Uterus (tissue), 4 donors: ENCODE results near the gene DNAJC6. TPM values are rescaled to one million over a fixed set of nuclear protein-coding genes. Genes with fewer than 3 reads are reported as not detected.

Source experiments
- DNase-seq, 2 donors: peaks; one replicate each; pipeline ENCODE4 v3.0.0-alpha.2; 2019 to 2020
- H3K27ac ChIP-seq, 2 donors: fragments of 200-600 bp; sonication (generic); 1 replicate in 1 of 2; 2 replicates in 1 of 2; pipeline ENCODE4 v1.5.1; 2016 to 2018
- H3K27me3 ChIP-seq, 2 donors: fragments of 200-600 bp; sonication (generic); one replicate each; pipeline ENCODE4 v1.5.1; 2018 to 2019; ENCODE audit warnings: control low read depth in 1 of 2
- H3K36me3 ChIP-seq, 2 donors: fragments of 200-600 bp; sonication (generic); one replicate each; pipeline ENCODE4 v1.5.1; 2019; ENCODE audit warnings: control low read depth in 1 of 2
- H3K4me1 ChIP-seq, 2 donors: fragments of 200-600 bp; sonication (generic); one replicate each; pipeline ENCODE4 v1.5.1; 2018 to 2019; ENCODE audit warnings: control low read depth in 1 of 2
- H3K4me3 ChIP-seq, 2 donors: fragments of 200-600 bp; sonication (generic); 1 replicate in 1 of 2; 2 replicates in 1 of 2; pipeline ENCODE4 v1.5.1; 2018 to 2019; ENCODE audit warnings: mild to moderate bottlenecking in 1 of 2
- H3K9me3 ChIP-seq, 2 donors: fragments of 200-600 bp; sonication (generic); one replicate each; pipeline ENCODE4 v1.5.1; 2019; ENCODE audit warnings: control low read depth in 1 of 2
- CTCF ChIP-seq, 4 experiments: fragments of 200-600 bp in 2 of 4; fragments of 450-650 bp in 2 of 4; sonication (generic) in 2 of 4; IDR thresholded peaks; one replicate each; pipeline ENCODE4 v1.5.1; 2016 to 2019; ENCODE audit warnings: antibody characterized with exemption in 4 of 4, mild to moderate bottlenecking in 2 of 4, moderate library complexity in 1 of 4
- POLR2A ChIP-seq, 2 donors: fragments of 450-650 bp; IDR thresholded peaks; one replicate each; pipeline ENCODE4 v1.6.1; 2016; ENCODE audit warnings: antibody characterized with exemption in 2 of 2, mild to moderate bottlenecking in 1 of 2, moderate library complexity in 1 of 2
- intact Hi-C: fragments of 100-400 bp; cut with DNase I; formaldehyde crosslinking; loops from one replicate; pipeline ENCODE4 v1.15.1; 2023; ENCODE audit warnings: low total_unique reads
- total RNA-seq, 4 donors: library from RNA; depleted of rRNA in 3 of 4; stranded (reverse); fragments of >200 nt in 3 of 4; gene quantifications; one replicate each; pipeline versions ENCODE4 v1.1.0 to v1.2.4, GENCODE V29; 2014 to 2023
- donor health status: DM: yes; HTN: yes; CAD: no.

DNAJC6 gene
- total RNA-seq, 4 donors from 2014 or later: 3.1 to 11.3 (median 4.2) TPM

- intact Hi-C loops: no loop called here
- no peak for DNase-seq
- TF ChIP-seq CTCF (IDR thresholded peaks at IDR 0.05) (no peak), POLR2A (IDR thresholded peaks at IDR 0.05) (no peak)
These were observed 53.2 kb downstream of the DNAJC6 start for GRCh38 chr1:65362545-65362944.

GRCh38 chr1:65363484-65363883 lies 54.1 kb downstream of the DNAJC6 start:
- no peak for DNase-seq
- H3K9me3 ChIP-seq: no peaks in the 10 kb centered on the region
- TF ChIP-seq CTCF (IDR thresholded peaks at IDR 0.05): no peak
- no peak for TF ChIP-seq POLR2A (IDR thresholded peaks at IDR 0.05)
- intact Hi-C loops: no loop called here
- no peaks in the 10 kb centered on the region for H3K4me1 ChIP-seq
- H3K27me3 ChIP-seq: no peaks in the 10 kb centered on the region
- no peaks in the 10 kb centered on the region for H3K36me3 ChIP-seq
- no peak overlapping the region for H3K4me3 ChIP-seq
- H3K27ac ChIP-seq: no peak overlapping the region

More at GRCh38 chr1:65362545-65362944, 53.2 kb downstream of the DNAJC6 start:
- no peaks in the 10 kb centered on the region for H3K36me3 ChIP-seq
- no peaks in the 10 kb centered on the region for H3K4me1 ChIP-seq
- no peaks in the 10 kb centered on the region for H3K9me3 ChIP-seq
- no peak overlapping the region for H3K27ac ChIP-seq
- H3K27me3 ChIP-seq: no peaks in the 10 kb centered on the region
- no peak overlapping the region for H3K4me3 ChIP-seq

GRCh38 chr1:65368403-65368802 lies 59.1 kb downstream of the DNAJC6 start:
- no peak for DNase-seq
- H3K4me3 ChIP-seq: no peak overlapping the region
- no peak overlapping the region for H3K27ac ChIP-seq
- no peaks in the 10 kb centered on the region for H3K9me3 ChIP-seq
- no peaks in the 10 kb centered on the region for H3K36me3 ChIP-seq
- H3K27me3 ChIP-seq: no peaks in the 10 kb centered on the region
- intact Hi-C loops: no loop called here
- H3K4me1 ChIP-seq: no peaks in the 10 kb centered on the region
- TF ChIP-seq POLR2A (IDR thresholded peaks at IDR 0.05): no peak
- TF ChIP-seq CTCF (IDR thresholded peaks at IDR 0.05): no peak

GRCh38 chr1:65371544-65371943 lies 62.2 kb downstream of the DNAJC6 start:
- no peak for DNase-seq
- no peaks in the 10 kb centered on the region for H3K4me1 ChIP-seq
- no peak overlapping the region for H3K4me3 ChIP-seq
- H3K36me3 ChIP-seq: no peaks in the 10 kb centered on the region
- no peaks in the 10 kb centered on the region for H3K27me3 ChIP-seq
- no peaks in the 10 kb centered on the region for H3K9me3 ChIP-seq
- TF ChIP-seq CTCF (IDR thresholded peaks at IDR 0.05) (no peak), POLR2A (IDR thresholded peaks at IDR 0.05) (no peak)
- intact Hi-C loops: no loop called here
- no peak overlapping the region for H3K27ac ChIP-seq

GRCh38 chr1:65372557-65372956 lies 63.2 kb downstream of the DNAJC6 start:
- Histone ChIP-seq H3K27me3 (no peaks in the 10 kb centered on the region), H3K4me1 (no peaks in the 10 kb centered on the region), H3K9me3 (no peaks in the 10 kb centered on the region), H3K4me3 (no peak overlapping the region), H3K27ac (no peak overlapping the region), H3K36me3 (no peaks in the 10 kb centered on the region)
- DNase-seq: no peak
- intact Hi-C loops: no loop called here
- TF ChIP-seq CTCF (IDR thresholded peaks at IDR 0.05): no peak
- TF ChIP-seq POLR2A (IDR thresholded peaks at IDR 0.05): no peak
